Esophagus squamous epithelium (tissue), 5 donors: ENCODE data around the gene ETS2. TPM values are rescaled to one million over a fixed set of nuclear protein-coding genes. Genes with fewer than 3 reads are reported as not detected.
A peak's percentile ranks its signal among the peaks of the same experiment; 100 is the strongest.
"Not testable (repeated sequence)": the region's sequence is repeated elsewhere in the genome, so short reads cannot be mapped to it uniquely, and the experiment has no call there.

Source experiments
- DNase-seq: peaks from one replicate; lab custom pipeline; 2025; lab: John Stamatoyannopoulos, UW
- H3K27ac ChIP-seq, 4 donors: fragments of 200-600 bp; sonication (generic); one replicate each; pipeline ENCODE4 v1.5.1; 2016 to 2019; ENCODE audit warnings: mild to moderate bottlenecking in 1 of 4
- H3K27me3 ChIP-seq, 4 donors: fragments of 200-600 bp; sonication (generic); 1 replicate in 3 of 4; 2 replicates in 1 of 4; pipeline versions ENCODE4 v1.5.1 to v1.6.0; 2017 to 2021; ENCODE audit warnings: antibody characterized with exemption in 1 of 4
- H3K36me3 ChIP-seq, 3 donors: fragments of 200-600 bp; sonication (generic); one replicate each; pipeline ENCODE4 v1.5.1; 2016 to 2019
- H3K4me1 ChIP-seq, 3 donors: fragments of 200-600 bp; sonication (generic); one replicate each; pipeline ENCODE4 v1.5.1; 2017 to 2019
- H3K4me3 ChIP-seq, 4 donors: fragments of 200-600 bp; sonication (generic); 1 replicate in 3 of 4; 2 replicates in 1 of 4; pipeline ENCODE4 v1.5.1; 2016 to 2019; ENCODE audit warnings: mild to moderate bottlenecking in 2 of 4, moderate library complexity in 1 of 4
- H3K9me3 ChIP-seq, 3 donors: fragments of 200-600 bp; sonication (generic); one replicate each; pipeline ENCODE4 v1.5.1; 2016 to 2019
- CTCF ChIP-seq, 6 experiments: fragments of 450-650 bp in 4 of 6; fragments of 200-600 bp in 2 of 6; sonication (generic) in 2 of 6; IDR thresholded peaks; one replicate each; pipeline ENCODE4 v1.5.1; 2016 to 2019; ENCODE audit warnings: antibody characterized with exemption in 6 of 6, mild to moderate bottlenecking in 4 of 6, moderate library complexity in 4 of 6
- POLR2A ChIP-seq, 4 donors: fragments of 450-650 bp; IDR thresholded peaks; one replicate each; pipeline ENCODE4 v1.6.1; 2017; ENCODE audit warnings: antibody characterized with exemption in 4 of 4, mild to moderate bottlenecking in 4 of 4, moderate library complexity in 3 of 4
- WGBS, 2 donors: methylation state at CpG; one replicate each; pipeline ENCODE4 v1.1.5; 2018; 5-methylcytosine and 5-hydroxymethylcytosine counted together
- intact Hi-C: fragments of 100-400 bp; cut with DNase I; formaldehyde crosslinking; loops from one replicate; pipeline ENCODE4 v1.15.0; 2022
- total RNA-seq, 4 donors: library from RNA; depleted of rRNA; stranded (reverse); fragments of >200 nt; gene quantifications; one replicate each; pipeline ENCODE4 v1.1.0, GENCODE V29; 2016
- donor health status: DM: yes; HTN: yes; CAD: no.

ETS2 gene
- total RNA-seq, 4 donors from 2014 or later: 67.5 to 118 (median 78.8) TPM

GRCh38 chr21:38843806-38844503 is 38.2 kb downstream of the ETS2 start:
- Histone ChIP-seq H3K36me3 (no peaks in the 10 kb centered on the region), H3K27me3 (no peaks in the 10 kb centered on the region), H3K4me1 (peaks cover 4 to 40% (median 26%) of the 10 kb centered on the region in 3 donors), H3K9me3 (no peaks in the 10 kb centered on the region), H3K4me3 (no peak overlapping the region), H3K27ac (no peak overlapping the region)
- intact Hi-C loops: no loop called here
- TF ChIP-seq CTCF (IDR thresholded peaks at IDR 0.05) (no peak), POLR2A (IDR thresholded peaks at IDR 0.05) (no peak)
- 78 to 79% methylated on average over 4 of the region's 4 CpGs for whole genome bisulfite sequencing, 2 donors
- no peak for DNase-seq

GRCh38 chr21:38845374-38845773 is 39.6 kb downstream of the ETS2 start:
- peaks cover 0 to 27% (median 17%) of the 10 kb centered on the region in 3 donors for H3K4me1 ChIP-seq
- H3K36me3 ChIP-seq, H3K27ac ChIP-seq, intact Hi-C loops, H3K9me3 ChIP-seq, DNase-seq, H3K4me3 ChIP-seq, H3K27me3 ChIP-seq: not testable (repeated sequence)
- WGBS, 2 donors: 87 to 90% methylated on average over 2 of the region's 2 CpGs

- intact Hi-C loops: no loop called here
- no peak for DNase-seq
- Histone ChIP-seq H3K4me3 (no peak overlapping the region), H3K36me3 (no peaks in the 10 kb centered on the region), H3K9me3 (no peaks in the 10 kb centered on the region), H3K4me1 (peaks cover 5 to 35% (median 23%) of the 10 kb centered on the region in 3 donors), H3K27ac (peak overlapping the region; percentile 56 to 81 (median 67)), H3K27me3 (no peaks in the 10 kb centered on the region)
- TF ChIP-seq POLR2A (IDR thresholded peaks at IDR 0.05) (no peak), CTCF (IDR thresholded peaks at IDR 0.05) (no peak)
- WGBS, 2 donors: 19 to 36% methylated on average over 7 of the region's 7 CpGs
These were observed 41.8 kb downstream of the ETS2 start for GRCh38 chr21:38847556-38847955.

- 52 to 75% methylated on average over 6 to 7 of the region's 7 CpGs for WGBS, 2 donors
- TF ChIP-seq CTCF (IDR thresholded peaks at IDR 0.05): no peak
- TF ChIP-seq POLR2A (IDR thresholded peaks at IDR 0.05): no peak
These were observed 42.5 kb downstream of the ETS2 start for GRCh38 chr21:38848187-38848609.

GRCh38 chr21:38849776-38850175 is 44.0 kb downstream of the ETS2 start:
- H3K9me3 ChIP-seq: no peaks in the 10 kb centered on the region
- peaks cover 9 to 52% (median 27%) of the 10 kb centered on the region in 3 donors for H3K4me1 ChIP-seq
- no peaks in the 10 kb centered on the region for H3K36me3 ChIP-seq
- WGBS, 2 donors: 66 to 75% methylated on average over 6 of the region's 6 CpGs
- no peak overlapping the region for H3K4me3 ChIP-seq
- H3K27me3 ChIP-seq: no peaks in the 10 kb centered on the region
- intact Hi-C loops: no loop called here
- H3K27ac ChIP-seq: no peak overlapping the region
- DNase-seq: no peak
- no peak for TF ChIP-seq POLR2A (IDR thresholded peaks at IDR 0.05)
- TF ChIP-seq CTCF (IDR thresholded peaks at IDR 0.05): no peak

More at GRCh38 chr21:38848187-38848609, 42.5 kb downstream of the ETS2 start:
- peak overlapping the region in 3 of 4 donors; percentile 62 to 81 (median 72) for H3K27ac ChIP-seq
- H3K9me3 ChIP-seq: no peaks in the 10 kb centered on the region
- intact Hi-C loops: no loop called here
- DNase-seq: no peak
- no peaks in the 10 kb centered on the region for H3K36me3 ChIP-seq
- H3K27me3 ChIP-seq: no peaks in the 10 kb centered on the region
- H3K4me1 ChIP-seq: peaks cover 9 to 41% (median 27%) of the 10 kb centered on the region in 3 donors
- no peak overlapping the region for H3K4me3 ChIP-seq
